HL-60 (cell line): Measurements from ENCODE around the gene EDEM2.

Experiments
- CTCF ChIP-seq: IDR thresholded peaks from one replicate; pipeline ENCODE4 v1.5.1; 2011; ENCODE audit warnings: low read length, control low read depth, inconsistent platforms; ENCODE audit not compliant: insufficient read depth
- GABPA ChIP-seq: IDR thresholded peaks from 2 replicates; pipeline ENCODE4 v1.6.1; 2012; ENCODE audit warnings: low read depth

DNA sequence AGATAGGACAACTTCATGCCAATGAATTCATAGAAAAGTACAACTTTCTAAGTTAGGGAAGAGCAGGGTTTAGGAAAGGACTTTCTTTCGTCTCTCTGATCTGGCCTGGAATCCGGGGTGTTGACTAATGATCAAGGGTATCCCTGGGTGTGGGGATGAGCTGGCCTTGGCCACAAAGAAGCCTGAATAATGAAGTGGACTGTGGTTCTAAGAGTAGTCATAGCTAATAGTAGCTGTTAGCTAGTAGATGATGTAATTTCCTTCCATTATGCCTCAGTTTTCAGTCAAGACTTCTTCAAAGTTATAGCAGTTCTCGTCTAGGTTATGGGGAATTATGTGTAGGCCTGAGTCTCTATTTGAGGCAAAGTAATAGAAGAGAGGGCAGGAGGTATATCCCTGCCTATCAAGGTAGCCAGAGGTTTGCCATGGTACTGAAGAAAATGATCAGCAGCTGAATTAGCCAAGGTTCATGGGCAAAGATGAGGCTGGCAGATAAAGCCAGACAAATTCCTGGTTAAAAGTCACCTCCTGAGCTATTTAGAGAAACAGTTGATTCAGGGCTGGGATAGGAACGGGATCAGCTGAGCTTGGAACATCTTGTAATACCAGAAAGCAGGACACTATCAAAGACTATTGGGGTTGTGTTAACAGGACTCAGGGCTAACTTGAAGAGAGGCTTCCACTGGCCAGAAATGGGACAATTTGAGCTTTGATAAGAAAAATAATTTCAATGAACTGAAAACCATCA lies 35.8 kb downstream of the EDEM2 start:
- TF ChIP-seq CTCF = no peak
- no peak for TF ChIP-seq GABPA
